Activated CD4-positive, alpha-beta T cell treated with anti-CD3 and anti-CD28 coated beads, Interleukin-10, Interleukin-2, amounts not matched to agents 100 ng/mL and 50 ng/mL, durations not matched to agents 16 hours and 8 hours (primary cell): ENCODE results near the gene RBBP6.
"Not testable (repeated sequence)": the region's sequence is repeated elsewhere in the genome, so short reads cannot be mapped to it uniquely, and the experiment has no call there.

Experiments
- DNase-seq: peaks from one replicate; pipeline ENCODE4 v3.0.0-alpha.2; 2020

The RBBP6 gene

DNA sequence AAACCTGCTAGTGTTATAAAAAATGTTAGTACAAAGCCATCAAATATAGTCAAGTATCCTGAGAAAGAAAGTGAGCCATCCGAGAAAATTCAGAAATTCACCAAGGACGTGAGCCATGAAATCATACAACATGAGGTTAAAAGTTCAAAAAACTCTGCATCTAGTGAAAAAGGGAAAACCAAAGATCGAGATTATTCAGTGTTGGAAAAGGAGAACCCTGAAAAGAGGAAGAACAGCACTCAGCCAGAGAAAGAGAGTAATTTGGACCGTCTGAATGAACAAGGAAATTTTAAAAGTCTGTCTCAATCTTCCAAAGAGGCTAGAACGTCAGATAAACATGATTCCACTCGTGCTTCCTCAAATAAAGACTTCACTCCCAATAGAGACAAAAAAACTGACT, 31.7 kb downstream of the RBBP6 start:
- no peak for DNase-seq

DNA sequence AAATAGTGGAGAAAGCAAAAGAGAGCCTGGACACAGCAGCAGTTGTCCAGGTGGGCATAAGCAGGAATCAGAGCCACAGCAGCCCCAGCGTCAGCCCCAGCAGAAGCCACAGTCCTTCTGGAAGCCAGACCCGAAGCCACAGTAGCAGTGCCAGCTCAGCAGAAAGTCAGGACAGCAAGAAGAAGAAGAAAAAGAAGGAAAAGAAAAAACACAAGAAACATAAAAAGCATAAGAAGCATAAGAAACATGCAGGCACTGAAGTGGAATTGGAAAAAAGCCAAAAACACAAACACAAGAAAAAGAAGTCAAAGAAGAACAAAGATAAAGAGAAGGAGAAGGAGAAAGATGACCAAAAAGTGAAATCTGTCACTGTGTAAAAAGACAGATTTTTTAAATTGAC, 32.7 kb downstream of the RBBP6 start:
- no peak for DNase-seq

DNA sequence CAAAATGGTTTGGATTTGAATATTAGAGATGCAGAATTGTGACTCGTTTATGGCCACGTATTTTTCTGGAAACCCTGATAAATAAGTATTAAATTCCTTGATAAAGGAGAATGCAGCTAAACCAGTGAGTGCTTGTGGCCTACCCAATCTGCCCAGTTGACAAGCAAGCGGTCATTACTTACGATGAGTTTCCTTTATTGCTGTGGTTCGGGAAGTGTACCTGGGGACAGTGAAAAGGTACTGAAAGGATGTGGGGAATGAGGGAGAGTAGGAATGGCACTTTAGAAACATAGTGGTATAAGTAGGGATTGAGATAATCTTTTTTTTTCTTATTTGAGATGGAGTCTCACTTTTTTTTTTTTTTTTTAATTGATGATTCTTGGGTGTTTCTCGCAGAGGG, 33.8 kb downstream of the RBBP6 start:
- DNase-seq, result no peak

DNA sequence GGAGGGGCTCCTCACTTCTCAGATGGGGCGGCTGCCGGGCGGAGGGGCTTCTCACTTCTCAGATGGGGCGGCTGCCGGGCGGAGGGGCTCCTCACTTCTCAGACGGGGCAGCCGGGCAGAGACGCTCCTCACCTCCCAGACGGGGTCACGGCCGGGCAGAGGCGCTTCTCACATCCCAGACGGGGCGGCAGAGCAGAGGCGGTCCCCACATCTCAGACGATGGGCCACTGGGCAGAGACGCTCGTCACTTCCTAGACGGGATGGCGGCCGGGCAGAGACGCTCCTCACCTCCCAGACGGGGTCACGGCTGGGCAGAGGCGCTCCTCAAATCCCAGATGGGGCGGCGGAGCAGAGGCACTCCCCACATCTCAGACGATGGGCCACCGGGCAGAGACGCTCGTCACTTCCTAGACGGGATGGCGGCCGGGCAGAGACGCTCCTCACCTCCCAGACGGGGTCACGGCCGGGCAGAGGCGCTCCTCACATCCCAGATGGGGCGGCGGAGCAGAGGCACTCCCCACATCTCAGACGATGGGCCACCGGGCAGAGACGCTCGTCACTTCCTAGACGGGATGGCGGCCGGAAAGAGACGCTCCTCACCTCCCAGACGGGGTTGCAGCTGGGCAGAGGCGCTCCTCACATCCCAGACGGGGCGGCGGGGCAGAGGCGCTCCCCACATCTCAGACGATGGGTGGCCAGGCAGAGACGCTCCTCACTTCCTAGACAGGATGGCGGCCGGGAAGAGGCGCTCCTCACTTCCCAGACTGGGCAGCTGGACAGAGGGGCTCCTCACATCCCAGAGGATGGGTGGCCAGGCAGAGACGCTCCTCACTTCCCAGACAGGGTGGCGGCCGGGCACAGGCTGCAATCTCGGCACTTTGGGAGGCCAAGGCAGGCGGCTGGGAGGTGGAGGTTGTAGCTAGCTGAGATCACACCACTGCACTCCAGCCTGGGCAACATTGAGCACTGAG, 35.4 kb downstream of the RBBP6 start:
- not testable (repeated sequence) for DNase-seq

DNA sequence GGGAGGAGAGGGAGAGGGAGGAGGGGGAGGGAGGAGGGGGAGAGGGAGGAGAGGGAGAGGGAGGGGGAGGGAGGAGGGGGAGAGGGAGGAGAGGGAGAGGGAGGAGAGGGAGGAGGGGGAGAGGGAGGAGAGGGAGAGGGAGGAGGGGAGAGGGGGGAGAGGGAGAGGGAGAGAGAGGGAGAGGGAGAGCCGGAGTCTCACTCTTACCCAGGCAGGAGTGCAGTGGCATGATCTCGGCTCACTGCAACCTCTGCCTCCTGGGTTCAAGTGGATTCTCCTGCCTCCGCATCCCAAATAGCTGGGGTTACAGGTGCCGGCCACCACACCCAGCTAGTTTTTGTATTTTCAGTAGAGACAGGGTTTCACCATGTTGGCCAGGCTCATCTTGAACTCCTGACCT, 36.4 kb downstream of the RBBP6 start:
- not testable (repeated sequence) for DNase-seq

DNA sequence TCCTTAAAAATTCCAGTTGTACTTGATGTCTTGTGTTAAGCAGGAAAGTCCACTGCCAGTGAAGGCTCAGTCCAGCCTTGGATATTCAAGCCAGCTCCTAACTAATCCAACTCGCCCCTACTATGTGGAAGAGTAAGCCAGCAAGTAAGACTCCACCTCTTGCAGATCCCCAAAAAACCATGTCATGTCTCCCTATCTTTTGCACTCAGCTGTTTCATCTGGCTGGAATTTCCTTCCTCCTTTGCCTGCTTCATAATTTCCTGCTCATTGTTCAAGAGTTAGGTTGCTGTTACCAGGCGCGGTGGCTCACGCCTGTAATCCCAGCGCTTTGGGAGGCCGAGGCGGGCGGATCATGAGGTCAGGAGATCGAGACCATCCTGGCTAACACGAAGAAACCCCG, 37.8 kb downstream of the RBBP6 start:
- DNase-seq, result no peak

DNA sequence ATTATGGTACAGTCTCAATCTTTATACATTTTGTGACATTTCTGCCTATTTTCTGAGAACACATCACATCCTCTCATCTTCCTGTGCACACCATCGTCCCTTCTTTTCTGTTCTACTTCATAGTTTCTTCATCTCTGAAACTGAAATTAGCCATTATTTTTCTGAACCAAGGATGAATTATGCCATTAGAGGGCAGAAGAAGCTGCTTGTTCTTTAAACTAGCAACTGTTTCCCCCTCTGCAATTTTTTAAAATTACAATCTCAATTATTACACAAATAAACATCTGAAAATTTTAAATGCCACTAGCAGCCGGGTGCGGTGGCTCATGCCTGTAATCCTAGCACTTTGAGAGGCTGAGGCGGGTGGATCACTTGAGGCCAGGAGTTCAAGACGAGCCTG, 41.3 kb downstream of the RBBP6 start:
- no peak for DNase-seq

DNA sequence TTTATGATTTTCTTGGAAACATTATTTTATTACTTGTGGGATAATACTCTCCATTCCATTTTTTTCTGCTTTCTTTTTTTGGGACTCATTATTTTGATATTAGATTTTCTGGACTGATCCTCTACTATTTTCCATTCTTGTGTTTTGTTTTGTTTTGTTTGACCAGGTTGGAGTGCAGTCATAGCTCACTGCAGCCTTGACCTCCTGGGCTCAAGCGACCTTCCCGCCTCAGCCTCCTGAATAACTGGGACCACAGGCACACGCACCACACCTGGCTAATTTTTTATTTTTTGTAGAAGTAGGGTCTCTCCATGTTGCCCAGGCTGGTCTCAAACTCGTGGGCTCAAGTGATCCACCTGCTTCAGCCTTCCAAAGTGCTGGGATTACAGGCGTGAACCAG, 44.1 kb downstream of the RBBP6 start:
- DNase-seq, result no peak

DNA sequence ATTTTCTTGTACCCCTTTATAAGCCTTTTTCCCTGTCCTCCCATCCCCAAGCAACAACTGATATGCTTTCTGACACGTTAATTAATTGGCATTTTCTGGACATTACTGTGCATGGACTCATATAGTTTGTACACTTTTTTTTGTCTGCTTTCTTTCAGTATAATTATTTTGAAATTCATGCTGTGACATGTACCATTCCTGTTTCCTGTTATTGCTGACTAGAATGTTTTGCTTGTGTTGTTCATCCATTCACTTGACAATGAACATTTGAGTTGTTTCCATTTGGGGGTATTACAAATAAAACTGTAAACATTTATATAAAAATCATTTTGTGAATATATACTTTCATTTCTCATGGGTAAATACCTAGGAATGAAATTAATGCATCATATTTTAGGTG, 50.6 kb downstream of the RBBP6 start:
- DNase-seq, result no peak

DNA sequence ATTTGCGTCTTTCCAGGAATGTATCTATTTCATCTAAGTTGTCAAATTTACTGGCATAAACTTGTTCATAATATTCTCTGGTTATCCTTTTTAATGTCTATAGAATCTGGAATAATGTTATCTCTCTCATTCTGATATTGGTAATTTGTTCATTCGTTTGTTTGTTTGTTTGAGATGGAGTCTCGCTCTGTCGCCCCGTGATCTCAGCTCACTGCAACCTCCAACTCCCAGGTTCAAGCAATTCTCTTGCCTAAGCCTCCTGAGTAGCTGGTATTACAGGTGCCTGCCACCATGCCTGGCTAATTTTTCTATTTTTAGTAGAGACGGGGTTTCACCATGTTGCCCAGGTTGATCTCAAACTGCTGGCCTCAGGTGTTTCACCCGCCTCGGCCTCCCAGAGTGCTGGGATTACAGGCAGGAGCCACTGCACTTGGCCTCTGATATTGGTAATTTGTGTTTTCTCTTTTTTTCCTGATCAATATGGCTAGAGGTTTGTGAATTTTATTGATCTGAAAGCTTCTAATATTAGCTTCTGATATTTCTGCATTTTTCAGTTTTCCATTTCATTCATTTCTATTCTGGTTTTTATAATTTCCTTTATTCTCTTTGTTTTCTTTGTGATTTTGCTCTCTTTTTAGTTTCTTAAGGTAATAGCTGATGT, 59.5 kb downstream of the RBBP6 start:
- no peak for DNase-seq

DNA sequence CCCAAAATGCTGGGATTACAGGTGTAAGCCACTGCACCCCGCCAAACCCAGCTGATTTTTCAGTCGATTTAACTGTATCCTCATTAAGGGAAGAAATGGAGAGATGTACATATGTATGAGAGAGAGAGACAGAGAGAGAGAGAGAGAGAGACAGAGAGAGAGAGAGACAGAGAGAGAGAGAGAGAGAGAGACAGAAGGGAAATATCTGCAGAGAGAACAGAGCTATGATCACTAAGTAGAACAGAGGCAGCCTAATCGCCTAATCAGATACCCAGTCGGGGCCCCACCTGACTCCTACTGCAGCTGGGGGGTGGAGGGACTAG, 70.0 kb downstream of the RBBP6 start:
- no peak for DNase-seq

DNA sequence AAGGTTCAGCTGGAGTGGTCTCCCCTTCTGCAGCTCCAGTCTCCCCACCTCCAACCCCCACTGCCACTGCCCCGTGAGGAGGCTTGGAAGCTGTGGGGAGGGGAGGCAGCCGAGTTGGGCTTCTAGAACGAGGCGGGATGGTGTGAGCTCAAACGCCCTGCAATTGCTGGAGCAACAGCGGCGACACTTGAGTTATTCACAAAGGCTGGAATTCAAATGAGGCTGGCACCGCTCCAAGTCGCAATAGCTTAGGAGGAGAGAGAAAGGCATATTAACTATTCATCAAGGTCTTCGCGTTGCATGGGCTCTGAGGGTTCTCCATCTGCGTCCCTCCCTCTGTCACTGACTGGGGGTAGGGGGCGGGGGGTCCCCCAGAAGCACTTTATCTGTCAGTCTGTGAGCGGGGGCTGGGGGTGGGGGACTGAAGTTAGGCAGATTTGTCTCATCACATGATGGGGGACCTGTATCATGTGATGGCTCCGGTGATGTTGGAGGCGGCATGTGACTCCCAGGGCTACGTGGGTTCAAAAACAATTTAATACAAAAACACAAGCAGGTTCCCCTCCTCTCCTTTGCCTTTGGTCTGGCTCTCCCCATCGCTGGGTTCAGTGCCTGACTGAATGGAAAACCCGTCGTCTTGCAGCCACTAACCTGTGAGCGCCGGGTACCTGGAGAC, 70.5 kb downstream of the RBBP6 start:
- DNase-seq, result no peak

DNA sequence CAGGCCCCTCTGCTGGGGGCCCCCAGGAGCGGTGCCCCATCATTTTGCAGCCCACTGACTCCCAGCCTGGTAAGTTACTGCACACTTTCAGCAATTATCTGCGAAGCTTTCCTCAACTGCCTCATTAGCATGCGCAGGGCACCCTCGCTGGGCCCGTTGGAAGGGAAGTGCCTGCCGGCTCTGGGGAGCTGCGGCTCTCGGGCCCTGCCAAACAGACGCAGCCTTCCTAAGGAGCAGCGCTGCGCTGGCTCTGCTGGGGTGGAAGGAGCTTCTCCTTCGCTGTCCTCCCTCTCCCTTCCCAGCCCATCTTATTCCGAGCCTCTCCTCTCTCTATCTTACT, 71.0 kb downstream of the RBBP6 start:
- no peak for DNase-seq

DNA sequence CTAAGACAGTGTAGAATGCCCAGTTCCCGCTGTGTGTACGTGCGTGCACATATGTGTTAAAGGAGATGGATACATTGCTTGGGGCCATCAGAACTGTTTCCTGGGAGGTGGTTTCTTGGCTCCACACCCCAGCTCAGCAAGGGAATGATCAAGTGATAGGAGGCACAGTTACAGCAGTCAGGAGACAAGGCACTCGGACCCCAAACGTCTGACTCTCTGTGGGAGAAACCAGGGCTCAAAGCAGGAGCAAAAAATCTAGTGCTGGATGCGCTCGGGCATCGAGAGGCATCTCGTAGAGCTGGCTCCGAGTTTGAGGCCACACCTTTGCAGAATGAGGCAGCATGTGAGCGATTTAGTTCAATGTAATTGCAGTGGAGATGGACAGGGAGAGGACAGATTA, 71.9 kb downstream of the RBBP6 start:
- no peak for DNase-seq

DNA sequence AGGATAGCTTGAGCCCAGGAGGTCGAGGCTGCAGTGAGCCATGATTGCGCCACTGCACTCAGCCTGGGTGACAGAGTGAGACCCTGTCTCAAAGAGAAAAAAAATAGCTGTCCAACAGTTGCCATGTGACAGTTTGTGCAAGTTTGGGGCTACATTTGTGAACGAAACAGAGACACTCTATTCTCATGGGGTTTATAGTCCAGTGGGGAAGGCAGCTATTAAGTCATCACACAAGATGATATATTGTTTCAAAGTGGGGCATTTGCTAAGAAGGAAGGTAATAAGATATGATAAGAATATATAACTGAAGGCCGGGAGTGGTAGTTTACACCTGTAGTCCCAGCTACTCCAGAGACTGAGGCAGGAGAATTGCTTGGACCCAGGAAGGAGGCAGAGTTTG, 73.3 kb downstream of the RBBP6 start:
- no peak for DNase-seq

DNA sequence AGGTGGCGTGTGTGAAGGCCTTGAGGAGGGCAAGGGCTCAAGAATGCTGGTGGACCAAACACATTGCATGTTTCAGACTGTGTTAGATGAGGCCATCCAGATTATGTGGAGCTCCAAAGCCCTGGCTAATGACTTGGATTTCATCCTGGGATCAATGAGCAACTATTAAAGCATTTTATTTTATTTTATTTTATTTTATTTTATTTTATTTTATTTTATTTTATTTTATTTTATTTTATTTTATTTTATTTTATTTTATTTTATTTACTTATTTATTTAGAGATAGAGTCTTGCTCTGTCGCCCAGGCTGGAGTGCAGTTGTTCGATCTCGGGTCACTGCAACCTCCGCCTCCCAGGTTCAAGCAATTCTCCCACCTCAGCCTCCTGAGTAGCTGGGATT, 73.9 kb downstream of the RBBP6 start:
- DNase-seq, result not testable (repeated sequence)

DNA sequence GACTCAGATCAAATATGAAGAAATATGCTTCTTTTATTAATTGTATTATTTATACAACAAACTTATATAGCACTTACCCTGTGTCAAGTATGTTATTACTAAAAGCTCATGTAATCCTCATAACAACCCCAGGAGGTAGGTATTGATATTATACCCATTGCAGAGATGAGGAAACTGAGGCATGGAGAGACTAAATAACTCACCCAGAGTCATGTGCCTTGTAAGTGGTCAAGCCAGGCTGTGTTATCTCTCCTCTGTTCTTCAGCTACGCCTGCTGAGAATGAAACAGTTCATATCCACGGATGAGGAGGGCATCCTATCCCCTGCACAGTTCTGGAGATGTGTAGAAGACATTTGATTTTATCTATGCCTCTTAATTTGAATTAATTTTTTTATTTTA, 78.1 kb downstream of the RBBP6 start:
- DNase-seq, result no peak
